A549 (cell line): ENCODE results near the gene SETD2. TPM values are rescaled to one million over a fixed set of nuclear protein-coding genes. Genes with fewer than 3 reads are reported as not detected.

ENCODE experiments used
- ATAC-seq, 2 experiments: fragments of 200-7000 bp in 1 of 2; fragments of >200 bp in 1 of 2; cut with Nextera tagmentation in 1 of 2; cut with Tn5 transposase in 1 of 2; 3 replicates each; pipeline versions ENCODE4 v1.8.0 to v1.9.1; 2018 to 2020; ENCODE audit warnings: mild to moderate bottlenecking in 1 of 2, moderate library complexity in 1 of 2
- CTCF ChIA-PET: fragments of 300-600 bp; sonication (Branson Sonifier 250); formaldehyde crosslinking; extraction: SDS; loops from one replicate; lab custom pipeline; 2021; ENCODE audit warnings: antibody characterized with exemption, inconsistent platforms; lab: Yijun Ruan, JAX
- POLR2A ChIA-PET: fragments of 350-600 bp; formaldehyde crosslinking; extraction: SDS; loops from one replicate; lab custom pipeline; 2021; ENCODE audit warnings: antibody characterized with exemption, inconsistent platforms; lab: Yijun Ruan, JAX
- DNase-seq, 2 experiments: peaks; one replicate each; pipeline versions ENCODE4 v3.0.0 to v3.0.0-alpha.2; 2011 to 2016; ENCODE audit warnings: low read depth in 1 of 2, low spot score in 1 of 2
- FAIRE-seq: peaks from 2 replicates; lab custom pipeline; 2011; peaks lifted over from hg19 to GRCh38; lab: Jason Lieb, UNC
- H3K27ac ChIP-seq, 2 experiments: fragments of >200 bp; sonication (Bioruptor Twin); formaldehyde crosslinking; 3 replicates each; pipeline ENCODE4 v1.5.1; 2016 to 2017
- H3K4me1 ChIP-seq: fragments of >200 bp; sonication (Bioruptor Twin); formaldehyde crosslinking; 3 replicates; pipeline ENCODE4 v1.6.1; 2016
- H3K4me2 ChIP-seq: fragments of >200 bp; sonication (Bioruptor Twin); formaldehyde crosslinking; 3 replicates; pipeline ENCODE4 v1.6.1; 2016
- H3K4me3 ChIP-seq: fragments of >200 bp; sonication (Bioruptor Twin); formaldehyde crosslinking; 3 replicates; pipeline ENCODE4 v1.5.1; 2016
- H3K9me3 ChIP-seq: fragments of >200 bp; sonication (Bioruptor Twin); formaldehyde crosslinking; 3 replicates; pipeline ENCODE4 v1.6.1; 2016
- CHD4 ChIP-seq: fragments of 200-600 bp; sonication (generic); IDR thresholded peaks from 2 replicates; pipeline ENCODE4 v1.6.1; 2016; ENCODE audit warnings: antibody characterized with exemption, mild to moderate bottlenecking, borderline replicate concordance
- EHMT2 ChIP-seq: fragments of 200-600 bp; sonication (generic); IDR thresholded peaks from 2 replicates; pipeline ENCODE4 v1.6.1; 2016; ENCODE audit warnings: antibody characterized with exemption, low read depth, mild to moderate bottlenecking, moderate library complexity
- ESRRA ChIP-seq: fragments of 150-350 bp; IDR thresholded peaks from 2 replicates; pipeline ENCODE4 v1.6.1; 2014; ENCODE audit warnings: mild to moderate bottlenecking, low read length, borderline replicate concordance
- FOSB ChIP-seq: fragments of 250-450 bp; sonication (Bioruptor Pico); IDR thresholded peaks from 2 replicates; pipeline ENCODE4 v1.5.0; 2020; ENCODE audit warnings: mild to moderate bottlenecking, moderate library complexity
- HDAC2 ChIP-seq: fragments of 200-600 bp; sonication (generic); IDR thresholded peaks from 2 replicates; pipeline ENCODE4 v1.6.1; 2016
- HEYL ChIP-seq: fragments of 250-450 bp; sonication (Bioruptor Pico); IDR thresholded peaks from 2 replicates; pipeline ENCODE4 v1.8.0; 2021; ENCODE audit warnings: mild to moderate bottlenecking, moderate library complexity
- HOXA7 ChIP-seq: fragments of 250-450 bp; sonication (Bioruptor Pico); IDR thresholded peaks from 2 replicates; pipeline ENCODE4 v1.5.0; 2020; ENCODE audit warnings: mild to moderate bottlenecking, moderate library complexity
- JUNB ChIP-seq: fragments of >200 bp; sonication (Bioruptor Twin); formaldehyde crosslinking; IDR thresholded peaks from 2 replicates; pipeline ENCODE4 v1.6.1; 2016
- MAZ ChIP-seq: fragments of 150-350 bp; IDR thresholded peaks from 2 replicates; pipeline ENCODE4 v1.6.1; 2014; ENCODE audit warnings: antibody characterized with exemption, low read depth, low read length, borderline replicate concordance
- RAD21 ChIP-seq, 2 experiments: fragments of >200 bp in 1 of 2; sonication (Bioruptor Twin) in 1 of 2; formaldehyde crosslinking in 1 of 2; IDR thresholded peaks in 1 of 2; conservative IDR thresholded peaks in 1 of 2; 2 replicates in 1 of 2; 3 replicates in 1 of 2; pipeline ENCODE4 v1.6.1; 2012 to 2018; ENCODE audit warnings: inconsistent platforms in 1 of 2
- RCOR1 ChIP-seq: fragments of 150-350 bp; IDR thresholded peaks from 2 replicates; pipeline ENCODE4 v1.6.1; 2014; ENCODE audit warnings: antibody characterized with exemption, low read length, low read depth
- SMC3 ChIP-seq: fragments of >200 bp; sonication (Bioruptor Twin); formaldehyde crosslinking; IDR thresholded peaks from 3 replicates; pipeline ENCODE4 v1.6.1; 2018; ENCODE audit warnings: inconsistent platforms
- SREBF2 ChIP-seq: fragments of 450-650 bp; IDR thresholded peaks from 2 replicates; pipeline ENCODE4 v1.6.1; 2014; ENCODE audit warnings: mild to moderate bottlenecking, moderate library complexity
- TFCP2L1 ChIP-seq: fragments of 250-450 bp; sonication (Bioruptor Pico); IDR thresholded peaks from 2 replicates; pipeline ENCODE4 v1.5.0; 2021; ENCODE audit warnings: mild to moderate bottlenecking
- TP53 ChIP-seq: fragments of 250-450 bp; sonication (Bioruptor Pico); IDR thresholded peaks from 2 replicates; pipeline ENCODE4 v1.5.0; 2021; ENCODE audit warnings: mild to moderate bottlenecking, moderate library complexity
- ZFP36 ChIP-seq: fragments of 450-650 bp; IDR thresholded peaks from 2 replicates; pipeline ENCODE4 v1.6.1; 2014; ENCODE audit warnings: borderline replicate concordance; ENCODE audit not compliant: partially characterized antibody
- ZNF302 ChIP-seq: fragments of 250-450 bp; sonication (Bioruptor Pico); IDR thresholded peaks from 2 replicates; pipeline ENCODE4 v1.9.0; 2021; ENCODE audit warnings: inconsistent platforms, mild to moderate bottlenecking, moderate library complexity
- polyA plus RNA-seq, 4 experiments: library from polyadenylated mRNA; depleted of rRNA in 3 of 4; stranded (reverse); fragments of >200 nt; fragmentation: RNase III in 1 of 4; extraction: RNeasy Plus Mini Kit Qiagen cat#74134 plus additional on column Dnase treatment in 1 of 4; gene quantifications; 2 replicates in 3 of 4; 3 replicates in 1 of 4; pipeline ENCODE4 v1.2.3, GENCODE V29; 2011 to 2017
- TF ChIP-seq, protein P1 (sequence below): IDR thresholded peaks from 2 replicates; pipeline ENCODE4 v1.6.1; 2012
- TF ChIP-seq, protein P2 (sequence below): fragments of >200 bp; sonication (Bioruptor Twin); formaldehyde crosslinking; IDR thresholded peaks from 2 replicates; pipeline ENCODE4 v1.6.1; 2016
- TF ChIP-seq, protein P3 (sequence below): fragments of >200 bp; sonication (Bioruptor Twin); formaldehyde crosslinking; IDR thresholded peaks from 3 replicates; pipeline ENCODE4 v1.5.1; 2016
- TF ChIP-seq, protein P4 (sequence below): fragments of 200-600 bp; sonication (generic); IDR thresholded peaks from 2 replicates; pipeline ENCODE4 v1.6.1; 2016; ENCODE audit warnings: antibody characterized with exemption, mild to moderate bottlenecking, moderate library complexity
- TF ChIP-seq, protein P5 (sequence below): fragments of 450-650 bp; IDR thresholded peaks from 2 replicates; pipeline ENCODE4 v1.6.1; 2014; ENCODE audit warnings: antibody characterized with exemption
- TF ChIP-seq, protein P6 (sequence below): fragments of 250-450 bp; sonication (Bioruptor Pico); IDR thresholded peaks from 2 replicates; pipeline ENCODE4 v1.5.0; 2021; ENCODE audit warnings: mild to moderate bottlenecking, moderate library complexity, borderline replicate concordance

The SETD2 gene
- polyA plus RNA-seq, 2 of the 4 experiments (the other 2 are of a cell fraction), result 16.8 to 26.1 TPM

DNA sequence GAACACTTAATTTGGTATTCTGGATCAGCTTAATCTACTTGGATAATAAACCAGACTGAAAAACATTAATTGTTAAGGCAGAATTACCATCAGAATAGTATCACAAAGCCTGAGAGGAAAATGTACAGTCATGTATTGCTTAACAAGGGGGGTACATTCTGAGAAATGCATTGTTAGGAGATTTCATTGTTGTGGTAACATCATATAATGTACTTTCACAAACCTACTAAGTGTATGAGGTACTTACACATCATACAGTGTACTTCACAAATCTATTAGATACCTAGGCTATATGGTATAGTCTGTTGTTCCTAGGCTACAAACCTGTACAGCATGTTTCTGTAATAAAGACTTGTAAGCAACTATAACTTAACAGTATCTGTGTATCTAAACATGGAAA, 116.2 kb downstream of the SETD2 start:
- Histone ChIP-seq H3K4me2 (no peak overlapping the region), H3K4me3 (no peak overlapping the region), H3K27ac (no peak overlapping the region; a peak in 1 of 6 replicates), H3K9me3 (no peaks in the 10 kb centered on the region), H3K4me1 (peaks cover 7% of the 10 kb centered on the region; the same call in 2 of the 3 replicates)
- POLR2A ChIA-PET, result no interaction called here
- FAIRE-seq (no peak), DNase-seq (no peak), ATAC-seq (no peak)
- CTCF ChIA-PET, result no interaction called here
- TF ChIP-seq HEYL (CRISPR knock-in tag) (no peak), TP53 (CRISPR knock-in tag) (no peak), HOXA7 (no peak), ZNF302 (no peak), MAZ (no peak), EHMT2 (no peak), SMC3 (no peak), RAD21 (conservative IDR thresholded peaks at IDR 0.05 in 1 of 2, IDR thresholded peaks at IDR 0.05 in 1 of 2) (no peak), TFCP2L1 (CRISPR knock-in tag) (no peak), FOSB (CRISPR knock-in tag) (no peak), ZFP36 (no peak), ESRRA (no peak), JUNB (no peak), HDAC2 (no peak)
- TF ChIP-seq, protein P1, sequence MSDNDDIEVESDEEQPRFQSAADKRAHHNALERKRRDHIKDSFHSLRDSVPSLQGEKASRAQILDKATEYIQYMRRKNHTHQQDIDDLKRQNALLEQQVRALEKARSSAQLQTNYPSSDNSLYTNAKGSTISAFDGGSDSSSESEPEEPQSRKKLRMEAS, result no peak
- TF ChIP-seq, protein P2, sequence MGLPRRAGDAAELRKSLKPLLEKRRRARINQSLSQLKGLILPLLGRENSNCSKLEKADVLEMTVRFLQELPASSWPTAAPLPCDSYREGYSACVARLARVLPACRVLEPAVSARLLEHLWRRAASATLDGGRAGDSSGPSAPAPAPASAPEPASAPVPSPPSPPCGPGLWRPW, result no peak
- TF ChIP-seq, protein P3, sequence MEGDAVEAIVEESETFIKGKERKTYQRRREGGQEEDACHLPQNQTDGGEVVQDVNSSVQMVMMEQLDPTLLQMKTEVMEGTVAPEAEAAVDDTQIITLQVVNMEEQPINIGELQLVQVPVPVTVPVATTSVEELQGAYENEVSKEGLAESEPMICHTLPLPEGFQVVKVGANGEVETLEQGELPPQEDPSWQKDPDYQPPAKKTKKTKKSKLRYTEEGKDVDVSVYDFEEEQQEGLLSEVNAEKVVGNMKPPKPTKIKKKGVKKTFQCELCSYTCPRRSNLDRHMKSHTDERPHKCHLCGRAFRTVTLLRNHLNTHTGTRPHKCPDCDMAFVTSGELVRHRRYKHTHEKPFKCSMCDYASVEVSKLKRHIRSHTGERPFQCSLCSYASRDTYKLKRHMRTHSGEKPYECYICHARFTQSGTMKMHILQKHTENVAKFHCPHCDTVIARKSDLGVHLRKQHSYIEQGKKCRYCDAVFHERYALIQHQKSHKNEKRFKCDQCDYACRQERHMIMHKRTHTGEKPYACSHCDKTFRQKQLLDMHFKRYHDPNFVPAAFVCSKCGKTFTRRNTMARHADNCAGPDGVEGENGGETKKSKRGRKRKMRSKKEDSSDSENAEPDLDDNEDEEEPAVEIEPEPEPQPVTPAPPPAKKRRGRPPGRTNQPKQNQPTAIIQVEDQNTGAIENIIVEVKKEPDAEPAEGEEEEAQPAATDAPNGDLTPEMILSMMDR, result no peak

DNA sequence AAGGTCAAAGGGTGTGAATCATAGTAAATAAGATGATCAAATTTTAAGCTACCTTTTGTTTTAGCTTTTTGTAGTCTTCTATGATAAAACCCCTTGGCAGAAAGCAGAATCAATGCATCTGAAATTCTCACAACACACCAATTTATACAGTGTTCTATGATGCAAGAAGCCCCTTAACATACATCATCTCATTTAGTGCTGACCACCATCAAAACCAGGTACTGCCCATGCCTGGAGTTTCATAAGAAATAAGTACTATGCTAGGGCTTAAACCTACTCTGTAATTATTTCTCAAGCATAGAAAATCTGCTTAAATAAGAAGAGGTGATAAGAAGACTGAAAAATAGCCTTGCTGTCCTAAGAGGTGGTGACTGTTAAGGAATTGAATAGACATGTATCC, 116.8 kb downstream of the SETD2 start:
- ATAC-seq, result no peak
- no peak for DNase-seq
- FAIRE-seq, result no peak
- Histone ChIP-seq H3K4me2 (no peak overlapping the region), H3K4me3 (no peak overlapping the region), H3K4me1 (peaks cover 7% of the 10 kb centered on the region; the same call in 2 of the 3 replicates), H3K27ac (peak overlapping the region in 1 of 2 experiments; percentile 41; a peak in 1 of 6 replicates), H3K9me3 (no peaks in the 10 kb centered on the region)
- TF ChIP-seq, protein P4, sequence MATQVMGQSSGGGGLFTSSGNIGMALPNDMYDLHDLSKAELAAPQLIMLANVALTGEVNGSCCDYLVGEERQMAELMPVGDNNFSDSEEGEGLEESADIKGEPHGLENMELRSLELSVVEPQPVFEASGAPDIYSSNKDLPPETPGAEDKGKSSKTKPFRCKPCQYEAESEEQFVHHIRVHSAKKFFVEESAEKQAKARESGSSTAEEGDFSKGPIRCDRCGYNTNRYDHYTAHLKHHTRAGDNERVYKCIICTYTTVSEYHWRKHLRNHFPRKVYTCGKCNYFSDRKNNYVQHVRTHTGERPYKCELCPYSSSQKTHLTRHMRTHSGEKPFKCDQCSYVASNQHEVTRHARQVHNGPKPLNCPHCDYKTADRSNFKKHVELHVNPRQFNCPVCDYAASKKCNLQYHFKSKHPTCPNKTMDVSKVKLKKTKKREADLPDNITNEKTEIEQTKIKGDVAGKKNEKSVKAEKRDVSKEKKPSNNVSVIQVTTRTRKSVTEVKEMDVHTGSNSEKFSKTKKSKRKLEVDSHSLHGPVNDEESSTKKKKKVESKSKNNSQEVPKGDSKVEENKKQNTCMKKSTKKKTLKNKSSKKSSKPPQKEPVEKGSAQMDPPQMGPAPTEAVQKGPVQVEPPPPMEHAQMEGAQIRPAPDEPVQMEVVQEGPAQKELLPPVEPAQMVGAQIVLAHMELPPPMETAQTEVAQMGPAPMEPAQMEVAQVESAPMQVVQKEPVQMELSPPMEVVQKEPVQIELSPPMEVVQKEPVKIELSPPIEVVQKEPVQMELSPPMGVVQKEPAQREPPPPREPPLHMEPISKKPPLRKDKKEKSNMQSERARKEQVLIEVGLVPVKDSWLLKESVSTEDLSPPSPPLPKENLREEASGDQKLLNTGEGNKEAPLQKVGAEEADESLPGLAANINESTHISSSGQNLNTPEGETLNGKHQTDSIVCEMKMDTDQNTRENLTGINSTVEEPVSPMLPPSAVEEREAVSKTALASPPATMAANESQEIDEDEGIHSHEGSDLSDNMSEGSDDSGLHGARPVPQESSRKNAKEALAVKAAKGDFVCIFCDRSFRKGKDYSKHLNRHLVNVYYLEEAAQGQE, result no peak
- TF ChIP-seq, protein P5, sequence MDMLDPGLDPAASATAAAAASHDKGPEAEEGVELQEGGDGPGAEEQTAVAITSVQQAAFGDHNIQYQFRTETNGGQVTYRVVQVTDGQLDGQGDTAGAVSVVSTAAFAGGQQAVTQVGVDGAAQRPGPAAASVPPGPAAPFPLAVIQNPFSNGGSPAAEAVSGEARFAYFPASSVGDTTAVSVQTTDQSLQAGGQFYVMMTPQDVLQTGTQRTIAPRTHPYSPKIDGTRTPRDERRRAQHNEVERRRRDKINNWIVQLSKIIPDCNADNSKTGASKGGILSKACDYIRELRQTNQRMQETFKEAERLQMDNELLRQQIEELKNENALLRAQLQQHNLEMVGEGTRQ, result no peak
- TF ChIP-seq, protein P1, result no peak
- TF ChIP-seq RCOR1 (no peak), CHD4 (no peak), SMC3 (no peak), SREBF2 (no peak)
- TF ChIP-seq, protein P6, sequence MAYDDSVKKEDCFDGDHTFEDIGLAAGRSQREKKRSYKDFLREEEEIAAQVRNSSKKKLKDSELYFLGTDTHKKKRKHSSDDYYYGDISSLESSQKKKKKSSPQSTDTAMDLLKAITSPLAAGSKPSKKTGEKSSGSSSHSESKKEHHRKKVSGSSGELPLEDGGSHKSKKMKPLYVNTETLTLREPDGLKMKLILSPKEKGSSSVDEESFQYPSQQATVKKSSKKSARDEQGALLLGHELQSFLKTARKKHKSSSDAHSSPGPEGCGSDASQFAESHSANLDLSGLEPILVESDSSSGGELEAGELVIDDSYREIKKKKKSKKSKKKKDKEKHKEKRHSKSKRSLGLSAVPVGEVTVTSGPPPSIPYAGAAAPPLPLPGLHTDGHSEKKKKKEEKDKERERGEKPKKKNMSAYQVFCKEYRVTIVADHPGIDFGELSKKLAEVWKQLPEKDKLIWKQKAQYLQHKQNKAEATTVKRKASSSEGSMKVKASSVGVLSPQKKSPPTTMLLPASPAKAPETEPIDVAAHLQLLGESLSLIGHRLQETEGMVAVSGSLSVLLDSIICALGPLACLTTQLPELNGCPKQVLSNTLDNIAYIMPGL (CRISPR knock-in tag), result no peak
- CTCF ChIA-PET, result interaction anchor here (0.8 kb wide), 1 partner anchor 14 kb away, joined by 3 read pairs; no protein-coding TSS in a partner anchor
- POLR2A ChIA-PET, result no interaction called here
